Sigmoid colon (tissue), 4 donors: ENCODE results near the gene GPHN.

Experiments used
- CTCF ChIP-seq, 4 experiments: fragments of 450-650 bp in 3 of 4; fragments of 200-600 bp in 1 of 4; IDR thresholded peaks; one replicate each; pipeline ENCODE4 v1.5.1; 2016 to 2019; ENCODE audit warnings: antibody characterized with exemption in 4 of 4, mild to moderate bottlenecking in 3 of 4, moderate library complexity in 2 of 4
- POLR2A ChIP-seq, 2 donors: fragments of 450-650 bp; IDR thresholded peaks; one replicate each; pipeline ENCODE4 v1.6.1; 2016; ENCODE audit warnings: antibody characterized with exemption in 2 of 2, mild to moderate bottlenecking in 2 of 2, moderate library complexity in 2 of 2
- POLR2AphosphoS5 ChIP-seq, 4 donors: sonication (generic); formaldehyde crosslinking; IDR thresholded peaks; one replicate each; pipeline ENCODE4 v1.6.1; 2017; ENCODE audit warnings: antibody characterized with exemption in 4 of 4

DNA sequence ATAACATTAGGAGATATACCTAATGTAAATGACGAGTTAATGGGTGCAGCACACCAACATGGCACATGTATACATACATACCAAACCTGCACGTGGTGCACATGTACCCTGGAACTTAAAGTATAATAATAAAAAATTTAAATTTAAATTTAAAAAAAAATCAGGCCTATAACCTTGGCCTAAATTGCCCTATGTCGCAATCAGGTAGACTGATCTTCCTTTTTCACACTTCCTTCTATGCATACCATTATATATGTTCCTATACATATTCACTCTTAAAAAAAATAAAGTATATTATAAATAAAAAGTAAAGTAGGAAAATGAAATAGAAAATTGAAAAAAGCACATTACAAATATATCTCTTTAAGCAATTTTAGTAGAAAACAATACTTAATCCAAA, 563.6 kb downstream of the GPHN start:
- TF ChIP-seq POLR2A (IDR thresholded peaks at IDR 0.05), result no peak
- no peak for TF ChIP-seq CTCF (IDR thresholded peaks at IDR 0.05)
- TF ChIP-seq POLR2AphosphoS5 (IDR thresholded peaks at IDR 0.05), result no peak
